Esophagus squamous epithelium (tissue), 4 donors: ENCODE data around the gene GNAL.

Experiments
- POLR2A ChIP-seq, 4 donors: fragments of 450-650 bp; IDR thresholded peaks; one replicate each; pipeline ENCODE4 v1.6.1; 2017; ENCODE audit warnings: antibody characterized with exemption in 4 of 4, mild to moderate bottlenecking in 4 of 4, moderate library complexity in 3 of 4
- TF ChIP-seq, protein P1 (sequence below), 6 experiments: fragments of 450-650 bp in 4 of 6; fragments of 200-600 bp in 2 of 6; sonication (generic) in 2 of 6; IDR thresholded peaks; one replicate each; pipeline ENCODE4 v1.5.1; 2016 to 2019; ENCODE audit warnings: antibody characterized with exemption in 6 of 6, mild to moderate bottlenecking in 4 of 6, moderate library complexity in 4 of 6

DNA sequence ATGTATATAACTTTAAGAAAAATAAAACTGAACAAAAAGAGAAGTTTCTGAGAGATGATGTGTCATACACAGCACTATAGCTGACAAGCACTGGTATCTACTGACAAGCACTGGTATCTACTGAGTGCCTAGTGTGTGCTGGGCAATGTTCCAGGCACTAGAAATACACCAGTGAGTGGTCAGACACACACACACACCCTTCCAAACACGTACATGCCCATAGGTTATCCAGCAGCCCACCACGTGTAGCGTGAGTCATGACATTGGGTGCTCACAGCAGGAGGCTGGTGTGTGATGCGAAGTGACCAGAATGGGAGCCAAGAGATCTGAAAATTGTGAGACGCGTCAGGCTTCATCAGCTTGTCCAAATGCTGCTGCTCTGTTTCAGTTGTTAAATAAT lies 12.2 kb upstream of the GNAL start:
- TF ChIP-seq, protein P1, sequence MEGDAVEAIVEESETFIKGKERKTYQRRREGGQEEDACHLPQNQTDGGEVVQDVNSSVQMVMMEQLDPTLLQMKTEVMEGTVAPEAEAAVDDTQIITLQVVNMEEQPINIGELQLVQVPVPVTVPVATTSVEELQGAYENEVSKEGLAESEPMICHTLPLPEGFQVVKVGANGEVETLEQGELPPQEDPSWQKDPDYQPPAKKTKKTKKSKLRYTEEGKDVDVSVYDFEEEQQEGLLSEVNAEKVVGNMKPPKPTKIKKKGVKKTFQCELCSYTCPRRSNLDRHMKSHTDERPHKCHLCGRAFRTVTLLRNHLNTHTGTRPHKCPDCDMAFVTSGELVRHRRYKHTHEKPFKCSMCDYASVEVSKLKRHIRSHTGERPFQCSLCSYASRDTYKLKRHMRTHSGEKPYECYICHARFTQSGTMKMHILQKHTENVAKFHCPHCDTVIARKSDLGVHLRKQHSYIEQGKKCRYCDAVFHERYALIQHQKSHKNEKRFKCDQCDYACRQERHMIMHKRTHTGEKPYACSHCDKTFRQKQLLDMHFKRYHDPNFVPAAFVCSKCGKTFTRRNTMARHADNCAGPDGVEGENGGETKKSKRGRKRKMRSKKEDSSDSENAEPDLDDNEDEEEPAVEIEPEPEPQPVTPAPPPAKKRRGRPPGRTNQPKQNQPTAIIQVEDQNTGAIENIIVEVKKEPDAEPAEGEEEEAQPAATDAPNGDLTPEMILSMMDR (IDR thresholded peaks at IDR 0.05) = no peak
- TF ChIP-seq POLR2A (IDR thresholded peaks at IDR 0.05) = no peak
